IMR-90 (cell line): ENCODE results near the gene SLC22A4. TPM values are rescaled to one million over a fixed set of nuclear protein-coding genes. Genes with fewer than 3 reads are reported as not detected.
A peak's percentile ranks its signal among the peaks of the same experiment; 100 is the strongest.

Experiments used
- ATAC-seq: fragments of 200-7000 bp; cut with Tn5 transposase; 2 replicates; pipeline ENCODE4 v1.9.1; 2020; ENCODE audit warnings: low read depth, mild to moderate bottlenecking, moderate library complexity
- BruUV-seq: library from RNA; stranded (reverse); fragments of 400-500 nt; replicated peaks from 2 replicates; lab custom pipeline; 2021; lab: Mats Ljungman, UMichigan
- CTCF ChIA-PET: fragments of 300-600 bp; formaldehyde crosslinking; extraction: SDS; loops from one replicate; lab custom pipeline; 2021; ENCODE audit warnings: antibody characterized with exemption; lab: Yijun Ruan, JAX
- POLR2A ChIA-PET: fragments of 300-600 bp; sonication (Branson Sonifier 250); formaldehyde crosslinking; loops from one replicate; lab custom pipeline; 2022; ENCODE audit warnings: antibody characterized with exemption; ENCODE audit not compliant: unreplicated experiment; lab: Charles Lee
- DNase-seq: peaks from one replicate; pipeline ENCODE4 v3.0.0; 2013
- H2AFZ ChIP-seq: replicated peaks from 2 replicates; pipeline ENCODE3; 2013; ENCODE audit warnings: low read length, mild to moderate bottlenecking; ENCODE audit not compliant: poor library complexity
- H2AK5ac ChIP-seq: 2 replicates; pipeline ENCODE4 v1.6.1; 2013; ENCODE audit warnings: low read depth, low read length, inconsistent platforms
- H2AK9ac ChIP-seq: replicated peaks from 2 replicates; pipeline ENCODE3; 2013; ENCODE audit warnings: mild to moderate bottlenecking, low read depth, low read length, moderate library complexity; ENCODE audit not compliant: poor library complexity
- H2BK120ac ChIP-seq: 2 replicates; pipeline ENCODE4 v1.6.1; 2013; ENCODE audit warnings: low read depth, low read length, inconsistent platforms
- H2BK15ac ChIP-seq: 3 replicates; pipeline ENCODE4 v1.6.1; 2013; ENCODE audit warnings: low read depth, low read length, inconsistent platforms
- H2BK20ac ChIP-seq: 2 replicates; pipeline ENCODE4 v1.6.1; 2013; ENCODE audit warnings: low read depth, mild to moderate bottlenecking, inconsistent platforms, low read length, moderate library complexity
- H2BK5ac ChIP-seq: 2 replicates; pipeline ENCODE4 v1.6.1; 2013; ENCODE audit warnings: mild to moderate bottlenecking, low read depth, low read length, inconsistent platforms; ENCODE audit not compliant: poor library complexity, severe bottlenecking
- H3K14ac ChIP-seq: replicated peaks from 2 replicates; pipeline ENCODE4 v1.6.1; 2013; ENCODE audit warnings: low read depth, low read length, inconsistent platforms
- H3K18ac ChIP-seq: 2 replicates; pipeline ENCODE4 v1.6.1; 2013; ENCODE audit warnings: low read depth, low read length, control low read depth
- H3K23ac ChIP-seq: 2 replicates; pipeline ENCODE4 v1.6.1; 2013; ENCODE audit warnings: low read depth, low read length, inconsistent platforms
- H3K27ac ChIP-seq: 2 replicates; pipeline ENCODE4 v1.5.1; 2013; ENCODE audit warnings: mild to moderate bottlenecking, control low read depth, low read length; ENCODE audit not compliant: insufficient read depth
- H3K27me3 ChIP-seq: 2 replicates; pipeline ENCODE4 v1.6.1; 2013; ENCODE audit warnings: low read length; ENCODE audit not compliant: control insufficient read depth, insufficient read depth
- H3K36me3 ChIP-seq: 2 replicates; pipeline ENCODE4 v1.6.1; 2013; ENCODE audit warnings: low read length, mixed read lengths; ENCODE audit not compliant: control insufficient read depth, insufficient read depth
- H3K4ac ChIP-seq: 2 replicates; pipeline ENCODE4 v1.6.1; 2013; ENCODE audit warnings: low read depth, low read length, inconsistent platforms
- H3K4me1 ChIP-seq: 2 replicates; pipeline ENCODE4 v1.6.1; 2013; ENCODE audit warnings: low read length, mixed read lengths; ENCODE audit not compliant: control insufficient read depth, insufficient read depth
- H3K4me2 ChIP-seq: 2 replicates; pipeline ENCODE4 v1.6.1; 2013; ENCODE audit warnings: low read depth, mild to moderate bottlenecking, control low read depth, low read length, moderate library complexity
- H3K4me3 ChIP-seq: 2 replicates; pipeline ENCODE4 v1.5.1; 2013; ENCODE audit warnings: low read depth, mild to moderate bottlenecking, control low read depth, low read length, moderate library complexity; ENCODE audit not compliant: insufficient read depth
- H3K56ac ChIP-seq: 2 replicates; pipeline ENCODE4 v1.6.1; 2013; ENCODE audit warnings: low read length, inconsistent platforms; ENCODE audit not compliant: insufficient read depth; ENCODE audit errors: extremely low read depth
- H3K79me1 ChIP-seq, 2 experiments: 2 replicates each; pipeline ENCODE4 v1.6.1; 2013; ENCODE audit warnings: low read length in 2 of 2, inconsistent platforms in 1 of 2, low read depth in 1 of 2
- H3K9ac ChIP-seq: 2 replicates; pipeline ENCODE4 v1.6.1; 2013; ENCODE audit warnings: low read depth, low read length, control low read depth
- H3K9me1 ChIP-seq: 2 replicates; pipeline ENCODE4 v1.6.1; 2013; ENCODE audit warnings: low read length, inconsistent platforms; ENCODE audit not compliant: insufficient read depth
- H3K9me3 ChIP-seq: 2 replicates; pipeline ENCODE4 v1.6.1; 2013; ENCODE audit warnings: low read length; ENCODE audit not compliant: control insufficient read depth, insufficient read depth
- H4K20me1 ChIP-seq: 2 replicates; pipeline ENCODE4 v1.6.1; 2013; ENCODE audit warnings: low read length, inconsistent platforms; ENCODE audit not compliant: insufficient read depth
- H4K5ac ChIP-seq: 2 replicates; pipeline ENCODE4 v1.6.1; 2013; ENCODE audit warnings: mild to moderate bottlenecking, low read depth, low read length, control low read depth
- H4K8ac ChIP-seq, 2 experiments: 2 replicates each; pipeline ENCODE4 v1.6.1; 2013; ENCODE audit warnings: low read depth in 2 of 2, low read length in 2 of 2, control low read depth in 1 of 2, inconsistent platforms in 1 of 2
- H4K91ac ChIP-seq: 2 replicates; pipeline ENCODE4 v1.6.1; 2013; ENCODE audit warnings: low read depth, low read length, inconsistent platforms; ENCODE audit not compliant: insufficient read depth
- CHD1 ChIP-seq: IDR thresholded peaks from 2 replicates; pipeline ENCODE4 v1.6.1; 2012; ENCODE audit warnings: low read depth, low read length, improper control_type of control experiment
- MAFK ChIP-seq: IDR thresholded peaks from 2 replicates; pipeline ENCODE4 v1.6.1; 2012; ENCODE audit warnings: low read depth, low read length, improper control_type of control experiment
- MAZ ChIP-seq: IDR thresholded peaks from 2 replicates; pipeline ENCODE4 v1.6.1; 2012; ENCODE audit warnings: low read depth, mild to moderate bottlenecking, low read length, improper control_type of control experiment, moderate library complexity, borderline replicate concordance
- RAD21 ChIP-seq: IDR thresholded peaks from 2 replicates; pipeline ENCODE4 v1.6.1; 2012; ENCODE audit warnings: low read length, improper control_type of control experiment
- RCOR1 ChIP-seq: IDR thresholded peaks from 2 replicates; pipeline ENCODE4 v1.6.1; 2012; ENCODE audit warnings: mild to moderate bottlenecking, low read length, improper control_type of control experiment; ENCODE audit not compliant: insufficient replicate concordance
- USF2 ChIP-seq: fragments of 150-350 bp; IDR thresholded peaks from 2 replicates; pipeline ENCODE4 v1.6.1; 2017; ENCODE audit warnings: mild to moderate bottlenecking, antibody characterized with exemption, low read length, low read depth
- WGBS, 2 experiments: methylation state at CpG; one replicate each; pipeline versions ENCODE4 v1.1.5 to v1.1.7; 2013; ENCODE audit warnings: missing lambda C conversion rate in 2 of 2; ENCODE audit not compliant: insufficient read length in 1 of 2; ENCODE audit errors: extremely low coverage in 2 of 2; 5-methylcytosine and 5-hydroxymethylcytosine counted together
- dilution Hi-C: fragments of 300-500 bp; cut with HindIII; formaldehyde crosslinking; loops from one replicate; pipeline ENCODE4 v1.14.3; 2018; ENCODE audit warnings: low sequenced_read_pairs; ENCODE audit not compliant: unreplicated experiment
- in situ Hi-C: fragments of 300-500 bp; cut with MboI; formaldehyde crosslinking; loops from 3 replicates; pipeline ENCODE4 v1.14.3; 2019; ENCODE audit warnings: low sequenced_read_pairs, inconsistent platforms, mixed read lengths
- intact Hi-C: fragments of 100-400 bp; cut with micrococcal nuclease; formaldehyde crosslinking; loops from 2 replicates; pipeline ENCODE4 v1.10.0; 2022
- polyA plus RNA-seq, 3 experiments: library from polyadenylated mRNA; depleted of rRNA; stranded (reverse); fragments of >200 nt; gene quantifications; 2 replicates each; pipeline ENCODE4 v1.2.3, GENCODE V29; 2012; ENCODE audit warnings: low replicate concordance in 1 of 3
- total RNA-seq: library from RNA; depleted of rRNA; stranded (reverse); fragments of >200 nt; gene quantifications from 2 replicates; pipeline ENCODE4 v1.2.3, GENCODE V29; 2012

The SLC22A4 gene
- total and polyA plus RNA-seq, 2 of the 4 experiments (the other 2 are of a cell fraction) = 2.6 to 3.2 TPM

- Histone ChIP-seq H3K36me3 (no peaks in the 10 kb centered on the region), H3K9me3 (no peaks in the 10 kb centered on the region), H3K9me1 (peaks cover 11% of the 10 kb centered on the region), H3K4me1 (peaks cover 21% of the 10 kb centered on the region), H3K4me2 (no peak overlapping the region), H2BK120ac (no peak overlapping the region), H2BK20ac (no peak overlapping the region), H4K5ac (no peak overlapping the region), H3K4ac (no peak overlapping the region), H3K14ac (no peak overlapping the region), H3K4me3 (no peak overlapping the region), H4K20me1 (no peaks in the 10 kb centered on the region; the same call in 1 of the 2 replicates), H3K9ac (no peak overlapping the region), H2BK5ac (no peak overlapping the region), H3K79me1 (peaks cover 0 to 13% of the 10 kb centered on the region in 2 experiments; a peak in 2 of 4 replicates), H2AK9ac (peak overlapping the region; percentile 30), H3K56ac (no peak overlapping the region), H3K18ac (no peak overlapping the region), H3K27ac (no peak overlapping the region), H2AFZ (no peak overlapping the region), H2AK5ac (no peak overlapping the region), H3K23ac (no peak overlapping the region), H3K27me3 (no peaks in the 10 kb centered on the region), H4K91ac (no peak overlapping the region), H2BK15ac (no peak overlapping the region), H4K8ac (no peak overlapping the region)
- POLR2A ChIA-PET = no interaction called here
- TF ChIP-seq RCOR1 (no peak), CHD1 (no peak), RAD21 (no peak), USF2 (no peak), MAZ (no peak), MAFK (no peak)
- WGBS, 2 experiments = no CpG with 5 or more reads among the region's 5 CpGs
- dilution Hi-C loops = no loop called here
- intact Hi-C loops = loop anchor here (5.0 to 10.0 kb wide), 3 partner anchors 201 to 701 kb away; no protein-coding TSS in a partner anchor
- DNase-seq (no peak), ATAC-seq (no peak)
- in situ Hi-C loops = loop anchor here (10.0 kb wide), 1 partner anchor 331 kb away; no protein-coding TSS in a partner anchor
- BruUV-seq = no TSS peak
- CTCF ChIA-PET = no interaction called here
Measured at GRCh38 chr5:132383984-132384383, 89.8 kb downstream of the SLC22A4 start.
